Ovary (tissue), 9 donors: ENCODE data around the gene SWAP70. TPM values are rescaled to one million over a fixed set of nuclear protein-coding genes. Genes with fewer than 3 reads are reported as not detected.

ENCODE experiments used
- DNase-seq, 5 donors: peaks; one replicate each; pipeline ENCODE4 v3.0.0-alpha.2; 2019 to 2020
- H3K27ac ChIP-seq, 2 donors: fragments of 200-600 bp; one replicate each; pipeline versions ENCODE4 v1.5.1 to v1.8.0; 2019 to 2022
- H3K27me3 ChIP-seq: fragments of 200-600 bp; one replicate; pipeline ENCODE4 v1.8.0; 2022
- H3K36me3 ChIP-seq: fragments of 200-600 bp; sonication (generic); one replicate; pipeline ENCODE4 v1.5.1; 2019
- H3K4me1 ChIP-seq: one replicate; pipeline ENCODE4 v1.8.1; 2013; ENCODE audit warnings: mild to moderate bottlenecking, moderate library complexity; ENCODE audit not compliant: insufficient read depth
- H3K4me3 ChIP-seq: fragments of 200-600 bp; sonication (generic); one replicate; pipeline ENCODE4 v1.5.1; 2017
- H3K9me3 ChIP-seq, 2 donors: fragments of 200-600 bp in 1 of 2; sonication (generic) in 1 of 2; one replicate each; pipeline versions ENCODE4 v1.5.1 to v1.8.1; 2013 to 2019; ENCODE audit warnings: mild to moderate bottlenecking in 1 of 2, moderate library complexity in 1 of 2
- EP300 ChIP-seq: sonication (generic); formaldehyde crosslinking; IDR thresholded peaks from one replicate; pipeline ENCODE4 v1.6.1; 2017; ENCODE audit warnings: antibody characterized with exemption
- POLR2A ChIP-seq: fragments of 450-650 bp; IDR thresholded peaks from one replicate; pipeline ENCODE4 v1.6.1; 2017; ENCODE audit warnings: antibody characterized with exemption, mild to moderate bottlenecking, moderate library complexity
- WGBS, 3 donors: extraction: QIAGEN DNeasy Blood & Tissue Kit in 1 of 3; methylation state at CpG; one replicate each; pipeline versions ENCODE4 v1.1.5 to v1.1.7; 2013 to 2017; 5-methylcytosine and 5-hydroxymethylcytosine counted together
- intact Hi-C, 4 donors: fragments of 100-400 bp; cut with DNase I; formaldehyde crosslinking; loops; one replicate each; pipeline versions ENCODE4 v1.11.0 to v1.15.1; 2022 to 2023
- polyA plus RNA-seq, 2 donors: library from polyadenylated mRNA; stranded (reverse); fragments of 200-250 nt in 1 of 2; fragments of 350-450 nt in 1 of 2; fragmentation: Illumina TruSeq in 1 of 2; extraction: RNeasy Lipid Tissue Mini Kit (QIAGEN cat#74804) in 1 of 2; gene quantifications; one replicate each; pipeline ENCODE4 v1.2.3, GENCODE V29; 2013 to 2014
- total RNA-seq, 7 donors: library from RNA; depleted of rRNA in 2 of 7; stranded (reverse); fragments of >200 nt in 2 of 7; fragmentation: NEBNext Ultra II Directional in 3 of 7; extraction: Animal tissue kit (Norgen Biotek cat#: 25700) in 3 of 7; gene quantifications; one replicate each; pipeline versions ENCODE4 v1.1.0 to v1.2.4, GENCODE V29; 2016 to 2023
- TF ChIP-seq, protein P1 (sequence below), 3 donors: fragments of 450-650 bp in 2 of 3; fragments of 200-600 bp in 1 of 3; IDR thresholded peaks; one replicate each; pipeline versions ENCODE4 v1.5.1 to v1.8.0; 2016 to 2022; ENCODE audit warnings: antibody characterized with exemption in 3 of 3, mild to moderate bottlenecking in 1 of 3
- donor health status: DM: no; HTN: no; CAD: no; lungs with moderate emphysema.
- donor health status: DM: no; HTN: no; CAD: no.
- donor health status: Bipolar disorder and iron deficiency.
- donor health status: DM: yes; HTN: yes; CAD: no.
- donor health status: DM: no; HTN: no; CAD: no.
- donor health status: DM: yes; HTN: yes; CAD: no.

Gene SWAP70
- total and polyA plus RNA-seq, 9 donors = 14.1 to 23.7 (median 19.8) TPM

DNA sequence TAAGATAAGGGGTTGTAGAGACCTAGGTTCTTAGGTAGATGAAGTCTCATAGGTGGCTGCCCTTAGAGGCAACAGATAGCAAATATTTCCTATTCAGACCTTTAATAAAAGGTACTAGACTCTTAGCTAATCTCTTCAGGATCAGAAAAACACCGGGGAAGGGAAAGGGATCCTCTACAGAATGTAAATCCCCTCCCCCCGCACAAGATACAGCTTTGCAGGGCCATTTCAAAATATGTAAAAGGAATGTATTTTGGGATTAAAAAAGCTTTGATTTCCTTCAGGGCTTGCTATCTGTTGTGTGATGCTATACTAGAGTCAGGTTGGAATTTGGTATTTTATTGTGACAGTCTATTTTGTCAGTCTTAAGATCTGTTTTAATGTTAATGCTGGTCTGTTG, 113.2 kb downstream of the SWAP70 start:
- TF ChIP-seq, protein P1, sequence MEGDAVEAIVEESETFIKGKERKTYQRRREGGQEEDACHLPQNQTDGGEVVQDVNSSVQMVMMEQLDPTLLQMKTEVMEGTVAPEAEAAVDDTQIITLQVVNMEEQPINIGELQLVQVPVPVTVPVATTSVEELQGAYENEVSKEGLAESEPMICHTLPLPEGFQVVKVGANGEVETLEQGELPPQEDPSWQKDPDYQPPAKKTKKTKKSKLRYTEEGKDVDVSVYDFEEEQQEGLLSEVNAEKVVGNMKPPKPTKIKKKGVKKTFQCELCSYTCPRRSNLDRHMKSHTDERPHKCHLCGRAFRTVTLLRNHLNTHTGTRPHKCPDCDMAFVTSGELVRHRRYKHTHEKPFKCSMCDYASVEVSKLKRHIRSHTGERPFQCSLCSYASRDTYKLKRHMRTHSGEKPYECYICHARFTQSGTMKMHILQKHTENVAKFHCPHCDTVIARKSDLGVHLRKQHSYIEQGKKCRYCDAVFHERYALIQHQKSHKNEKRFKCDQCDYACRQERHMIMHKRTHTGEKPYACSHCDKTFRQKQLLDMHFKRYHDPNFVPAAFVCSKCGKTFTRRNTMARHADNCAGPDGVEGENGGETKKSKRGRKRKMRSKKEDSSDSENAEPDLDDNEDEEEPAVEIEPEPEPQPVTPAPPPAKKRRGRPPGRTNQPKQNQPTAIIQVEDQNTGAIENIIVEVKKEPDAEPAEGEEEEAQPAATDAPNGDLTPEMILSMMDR (IDR thresholded peaks at IDR 0.05) = no peak
- no peak for TF ChIP-seq EP300
- no peak for TF ChIP-seq POLR2A
- H3K9me3 ChIP-seq = no peaks in the 10 kb centered on the region
- H3K27me3 ChIP-seq = no peaks in the 10 kb centered on the region
- intact Hi-C loops = loop anchor here in 1 of 4 donors (10.0 kb wide), 1 partner anchor 78 kb away; no protein-coding TSS in a partner anchor
- H3K27ac ChIP-seq = no peak overlapping the region
- DNase-seq = no peak
- no peaks in the 10 kb centered on the region for H3K36me3 ChIP-seq
- 79 to 88% (median 83%) methylated on average over 2 of the region's 2 CpGs for WGBS, 3 donors
- peaks cover 2% of the 10 kb centered on the region for H3K4me1 ChIP-seq
- no peak overlapping the region for H3K4me3 ChIP-seq

DNA sequence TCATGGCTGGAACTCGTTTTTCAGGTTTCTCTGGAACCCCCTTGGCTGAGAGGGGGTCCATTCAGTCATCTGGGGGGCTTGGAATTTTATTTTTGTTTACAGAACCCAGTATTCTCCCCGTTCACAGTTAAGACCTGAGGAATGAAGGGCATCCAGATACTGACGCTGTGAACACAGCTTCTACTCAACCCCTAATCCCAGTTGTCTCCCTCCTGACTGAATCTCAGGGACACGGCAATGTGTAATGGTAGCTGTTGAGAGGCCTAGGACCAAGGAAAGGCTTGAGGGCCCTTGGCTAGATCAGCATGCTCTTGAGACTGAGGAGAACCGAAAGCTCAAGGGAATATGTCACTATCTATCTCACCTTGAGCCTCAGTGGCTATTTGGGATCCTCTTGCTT, 113.6 kb downstream of the SWAP70 start:
- 91 to 94% (median 93%) methylated on average over 5 of the region's 5 CpGs for WGBS, 3 donors
- Histone ChIP-seq H3K27ac (no peak overlapping the region), H3K4me1 (peaks cover 2% of the 10 kb centered on the region), H3K4me3 (no peak overlapping the region), H3K27me3 (no peaks in the 10 kb centered on the region), H3K36me3 (no peaks in the 10 kb centered on the region), H3K9me3 (no peaks in the 10 kb centered on the region)
- TF ChIP-seq EP300 (no peak), POLR2A (no peak)
- TF ChIP-seq, protein P1 (IDR thresholded peaks at IDR 0.05) = no peak
- DNase-seq = no peak
- intact Hi-C loops = loop anchor here in 1 of 4 donors (10.0 kb wide), 1 partner anchor 77 kb away; no protein-coding TSS in a partner anchor

DNA sequence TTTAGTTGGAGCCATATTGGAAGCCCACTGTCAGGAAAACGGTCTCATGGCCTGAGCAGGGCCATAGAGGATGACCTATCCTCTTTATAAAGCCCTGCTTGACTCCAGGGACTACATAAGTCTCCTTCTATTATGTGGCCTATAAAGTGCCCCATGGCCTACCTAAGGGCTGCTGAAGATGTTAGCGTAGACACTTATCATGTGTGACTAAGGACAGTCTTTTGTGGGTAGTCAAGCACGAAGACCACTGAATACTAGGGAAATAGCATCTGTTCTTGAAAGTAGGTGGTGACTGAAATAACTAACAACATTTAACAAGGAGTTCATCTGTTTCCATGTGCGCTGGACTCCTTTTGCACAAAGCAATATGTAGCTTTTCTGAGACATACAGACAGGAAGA, 117.1 kb downstream of the SWAP70 start:
- H3K27ac ChIP-seq = no peak overlapping the region
- no peaks in the 10 kb centered on the region for H3K9me3 ChIP-seq
- no peak overlapping the region for H3K4me3 ChIP-seq
- intact Hi-C loops = no loop called here
- no peaks in the 10 kb centered on the region for H3K36me3 ChIP-seq
- no peaks in the 10 kb centered on the region for H3K27me3 ChIP-seq
- WGBS, 3 donors = 97 to 99% (median 98%) methylated on average over 4 of the region's 4 CpGs
- TF ChIP-seq, protein P1 (IDR thresholded peaks at IDR 0.05) = no peak
- TF ChIP-seq EP300 (no peak), POLR2A (no peak)
- H3K4me1 ChIP-seq = no peaks in the 10 kb centered on the region
- DNase-seq = no peak

DNA sequence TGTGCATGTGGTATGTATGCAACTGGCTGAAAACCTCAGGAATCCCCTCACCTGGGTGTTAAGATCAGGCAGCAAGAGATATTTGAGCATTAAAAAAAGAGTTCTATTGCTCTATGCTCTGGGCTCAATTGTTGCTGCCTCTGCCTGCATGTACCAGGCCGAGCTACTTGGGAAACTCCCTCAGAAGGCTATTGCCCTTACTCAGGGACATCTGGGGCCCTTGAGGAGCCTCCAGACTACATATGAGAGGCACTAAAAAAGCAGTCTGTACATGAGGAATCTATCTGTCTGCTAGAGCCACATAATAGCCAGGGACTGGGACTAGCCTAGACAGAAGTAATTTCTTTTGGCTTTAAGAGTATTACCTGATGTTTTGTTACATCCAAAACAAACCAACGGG, 120.1 kb downstream of the SWAP70 start:
- WGBS, 3 donors = 74 to 84% (median 82%) methylated on average over 2 of the region's 2 CpGs
- intact Hi-C loops = no loop called here
- TF ChIP-seq POLR2A (no peak), EP300 (no peak)
- TF ChIP-seq, protein P1 (IDR thresholded peaks at IDR 0.05) = no peak
- no peak overlapping the region for H3K27ac ChIP-seq
- H3K27me3 ChIP-seq = no peaks in the 10 kb centered on the region
- H3K4me3 ChIP-seq = no peak overlapping the region
- H3K36me3 ChIP-seq = no peaks in the 10 kb centered on the region
- H3K9me3 ChIP-seq = no peaks in the 10 kb centered on the region
- no peaks in the 10 kb centered on the region for H3K4me1 ChIP-seq
- DNase-seq = no peak
